Neural cell (in vitro differentiated cells): ENCODE data around the gene BICD1.

Experiments
- CTCF ChIP-seq: fragments of 450-650 bp; IDR thresholded peaks from 2 replicates; pipeline ENCODE4 v1.5.1; 2014; ENCODE audit warnings: antibody characterized with exemption, mild to moderate bottlenecking, moderate library complexity; ENCODE audit not compliant: poor library complexity, severe bottlenecking
- EP300 ChIP-seq: fragments of 450-650 bp; conservative IDR thresholded peaks from 2 replicates; pipeline ENCODE4 v1.6.1; 2014; ENCODE audit warnings: antibody characterized with exemption, mild to moderate bottlenecking, moderate library complexity; ENCODE audit not compliant: poor library complexity, severe bottlenecking
- MXI1 ChIP-seq: fragments of 450-650 bp; conservative IDR thresholded peaks from 2 replicates; pipeline ENCODE4 v1.6.1; 2014; ENCODE audit warnings: antibody characterized with exemption, mild to moderate bottlenecking; ENCODE audit not compliant: poor library complexity, severe bottlenecking
- POLR2AphosphoS5 ChIP-seq: IDR thresholded peaks from 2 replicates; pipeline ENCODE4 v1.6.1; 2012
- RAD21 ChIP-seq: fragments of 450-650 bp; conservative IDR thresholded peaks from 2 replicates; pipeline ENCODE4 v1.6.1; 2014; ENCODE audit warnings: antibody characterized with exemption, mild to moderate bottlenecking, moderate library complexity
- TAF1 ChIP-seq: IDR thresholded peaks from 2 replicates; pipeline ENCODE4 v1.6.1; 2012; ENCODE audit warnings: low read depth
- TF ChIP-seq, protein P1 (sequence below): IDR thresholded peaks from 2 replicates; pipeline ENCODE4 v1.6.1; 2012; ENCODE audit warnings: borderline replicate concordance

- TF ChIP-seq EP300 (no peak), POLR2AphosphoS5 (no peak), MXI1 (no peak), CTCF (no peak), RAD21 (no peak), TAF1 (no peak)
- TF ChIP-seq, protein P1, sequence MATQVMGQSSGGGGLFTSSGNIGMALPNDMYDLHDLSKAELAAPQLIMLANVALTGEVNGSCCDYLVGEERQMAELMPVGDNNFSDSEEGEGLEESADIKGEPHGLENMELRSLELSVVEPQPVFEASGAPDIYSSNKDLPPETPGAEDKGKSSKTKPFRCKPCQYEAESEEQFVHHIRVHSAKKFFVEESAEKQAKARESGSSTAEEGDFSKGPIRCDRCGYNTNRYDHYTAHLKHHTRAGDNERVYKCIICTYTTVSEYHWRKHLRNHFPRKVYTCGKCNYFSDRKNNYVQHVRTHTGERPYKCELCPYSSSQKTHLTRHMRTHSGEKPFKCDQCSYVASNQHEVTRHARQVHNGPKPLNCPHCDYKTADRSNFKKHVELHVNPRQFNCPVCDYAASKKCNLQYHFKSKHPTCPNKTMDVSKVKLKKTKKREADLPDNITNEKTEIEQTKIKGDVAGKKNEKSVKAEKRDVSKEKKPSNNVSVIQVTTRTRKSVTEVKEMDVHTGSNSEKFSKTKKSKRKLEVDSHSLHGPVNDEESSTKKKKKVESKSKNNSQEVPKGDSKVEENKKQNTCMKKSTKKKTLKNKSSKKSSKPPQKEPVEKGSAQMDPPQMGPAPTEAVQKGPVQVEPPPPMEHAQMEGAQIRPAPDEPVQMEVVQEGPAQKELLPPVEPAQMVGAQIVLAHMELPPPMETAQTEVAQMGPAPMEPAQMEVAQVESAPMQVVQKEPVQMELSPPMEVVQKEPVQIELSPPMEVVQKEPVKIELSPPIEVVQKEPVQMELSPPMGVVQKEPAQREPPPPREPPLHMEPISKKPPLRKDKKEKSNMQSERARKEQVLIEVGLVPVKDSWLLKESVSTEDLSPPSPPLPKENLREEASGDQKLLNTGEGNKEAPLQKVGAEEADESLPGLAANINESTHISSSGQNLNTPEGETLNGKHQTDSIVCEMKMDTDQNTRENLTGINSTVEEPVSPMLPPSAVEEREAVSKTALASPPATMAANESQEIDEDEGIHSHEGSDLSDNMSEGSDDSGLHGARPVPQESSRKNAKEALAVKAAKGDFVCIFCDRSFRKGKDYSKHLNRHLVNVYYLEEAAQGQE: no peak
Observed at GRCh38 chr12:32151086-32151485, 44.4 kb downstream of the BICD1 start.
